Kidney (tissue), 14 donors: ENCODE results near the gene ADA. TPM values are rescaled to one million over a fixed set of nuclear protein-coding genes. Genes with fewer than 3 reads are reported as not detected.
A peak's percentile ranks its signal among the peaks of the same experiment; 100 is the strongest.

Source experiments
- DNase-seq, 5 donors: peaks; one replicate each; pipeline ENCODE4 v3.0.0-alpha.2; 2013 to 2020
- FAIRE-seq: peaks from 2 replicates; lab custom pipeline; 2012; peaks lifted over from hg19 to GRCh38; lab: Jason Lieb, UNC
- H3K27ac ChIP-seq, 2 donors: one replicate each; pipeline ENCODE4 v1.7.0; 2013; ENCODE audit warnings: low read depth in 2 of 2, low read length in 2 of 2, inconsistent platforms in 1 of 2
- H3K27me3 ChIP-seq: one replicate; pipeline ENCODE4 v1.7.1; 2013; ENCODE audit warnings: low read length, inconsistent platforms; ENCODE audit not compliant: control insufficient read depth, insufficient read depth
- H3K36me3 ChIP-seq, 3 donors: one replicate each; pipeline versions ENCODE4 v1.7.0 to v1.7.1; 2013; ENCODE audit warnings: low read length in 3 of 3, control low read depth in 1 of 3, inconsistent platforms in 1 of 3; ENCODE audit not compliant: insufficient read depth in 3 of 3, control insufficient read depth in 2 of 3
- H3K4me1 ChIP-seq, 3 donors: one replicate each; pipeline versions ENCODE4 v1.7.0 to v1.7.1; 2013; ENCODE audit warnings: low read length in 3 of 3, inconsistent platforms in 1 of 3, low read depth in 1 of 3; ENCODE audit not compliant: control insufficient read depth in 2 of 3, insufficient read depth in 2 of 3
- H3K4me3 ChIP-seq, 3 donors: one replicate each; pipeline versions ENCODE4 v1.7.0 to v1.8.1; 2013; ENCODE audit warnings: low read length in 3 of 3, control low read depth in 1 of 3, inconsistent platforms in 1 of 3
- H3K9ac ChIP-seq, 3 donors: one replicate each; pipeline versions ENCODE4 v1.7.0 to v1.7.1; 2013; ENCODE audit warnings: low read length in 3 of 3, control low read depth in 1 of 3, inconsistent platforms in 1 of 3
- H3K9me3 ChIP-seq, 3 donors: one replicate each; pipeline versions ENCODE4 v1.7.0 to v1.7.1; 2013; ENCODE audit warnings: low read length in 3 of 3, control low read depth in 1 of 3, inconsistent platforms in 1 of 3; ENCODE audit not compliant: control insufficient read depth in 2 of 3, insufficient read depth in 1 of 3
- intact Hi-C: fragments of 100-400 bp; cut with DNase I; formaldehyde crosslinking; loops from one replicate; pipeline ENCODE4 v1.11.1; 2022
- polyA plus RNA-seq: library from polyadenylated mRNA; stranded (reverse); fragments of 350-450 nt; fragmentation: Illumina TruSeq; extraction: RNeasy Lipid Tissue Mini Kit (QIAGEN cat#74804); gene quantifications from one replicate; pipeline ENCODE4 v1.2.3, GENCODE V29; 2014; ENCODE audit warnings: low read depth, low replicate concordance; ENCODE audit not compliant: insufficient read depth
- total RNA-seq: library from RNA; stranded (reverse); fragmentation: NEBNext Ultra II Directional; extraction: Animal tissue kit (Norgen Biotek cat#: 25700); gene quantifications from one replicate; pipeline ENCODE4 v1.2.1, GENCODE V29; 2021
- TF ChIP-seq, protein P1 (sequence below): IDR thresholded peaks from 3 replicates; pipeline ENCODE4 v1.5.1; 2012; ENCODE audit warnings: mild to moderate bottlenecking, moderate library complexity, borderline replicate concordance; ENCODE audit not compliant: insufficient read depth; ENCODE audit errors: extremely low read depth
- donor health status: control.
- donor health status: control.
- donor health status: control.
- donor health status: control.
- donor health status: control.
- donor health status: DM: yes; HTN: yes; CAD: no.
- donor health status: Normal renal cell carcinoma (clear cell type).

Gene ADA
- total and polyA plus RNA-seq, 2 donors from 2014 or later: 3.1 to 6.5 TPM

DNA sequence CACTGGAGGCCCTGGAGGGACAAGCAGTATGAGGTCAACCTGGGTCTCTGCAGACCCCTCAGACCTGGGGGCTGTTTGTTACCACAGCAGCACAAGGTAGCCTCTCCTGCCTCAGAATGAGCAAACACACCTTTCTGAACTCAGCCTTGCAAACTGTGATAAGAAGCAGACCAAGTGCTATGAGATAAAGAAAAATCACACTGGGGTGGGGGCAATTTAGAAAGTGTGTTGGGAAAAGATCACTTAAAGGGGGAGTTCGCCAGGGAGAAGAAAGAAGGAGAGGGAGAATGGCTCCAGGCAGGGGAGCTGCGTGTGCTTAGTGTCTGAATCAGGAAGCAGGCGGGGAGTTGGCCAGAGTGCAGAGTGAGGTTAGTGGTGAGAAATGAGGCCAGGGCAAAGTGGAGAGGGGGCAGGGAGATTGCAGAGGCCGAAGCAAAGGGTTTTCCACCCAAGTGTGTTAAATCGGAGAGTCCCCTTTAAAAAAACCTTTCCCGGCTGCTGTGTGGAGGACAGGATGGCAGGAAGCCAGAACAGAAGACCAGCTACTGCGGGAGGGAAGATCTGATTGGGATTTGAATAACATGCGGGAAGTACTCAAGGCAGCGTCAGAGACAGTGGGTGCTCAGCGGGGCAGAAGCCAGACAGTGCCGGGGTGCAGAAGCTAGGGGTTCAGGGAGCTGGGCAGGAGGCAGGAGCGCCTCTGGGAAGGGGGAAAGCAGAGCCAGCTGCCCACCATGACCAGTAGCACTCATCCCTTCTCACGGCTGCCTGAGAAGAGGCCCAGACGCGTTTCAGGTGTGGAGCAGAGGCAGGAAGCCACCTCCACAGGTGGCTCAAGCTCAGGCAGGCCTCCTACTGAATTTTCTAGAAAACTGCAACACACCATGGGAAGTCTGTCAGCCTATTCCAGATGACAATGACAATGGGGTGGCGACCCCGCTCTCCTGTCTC lies 9.0 kb downstream of the ADA start:
- Histone ChIP-seq H3K4me3 (peak overlapping the region in 2 of 3 donors; percentile 9 to 45), H3K36me3 (no peaks in the 10 kb centered on the region), H3K9me3 (no peaks in the 10 kb centered on the region), H3K27me3 (no peaks in the 10 kb centered on the region), H3K9ac (peak overlapping the region in 1 of 3 donors; percentile 41), H3K4me1 (peaks cover 0 to 22% (median 12%) of the 10 kb centered on the region in 3 donors), H3K27ac (peak overlapping the region; percentile 62 to 77)
- TF ChIP-seq, protein P1, sequence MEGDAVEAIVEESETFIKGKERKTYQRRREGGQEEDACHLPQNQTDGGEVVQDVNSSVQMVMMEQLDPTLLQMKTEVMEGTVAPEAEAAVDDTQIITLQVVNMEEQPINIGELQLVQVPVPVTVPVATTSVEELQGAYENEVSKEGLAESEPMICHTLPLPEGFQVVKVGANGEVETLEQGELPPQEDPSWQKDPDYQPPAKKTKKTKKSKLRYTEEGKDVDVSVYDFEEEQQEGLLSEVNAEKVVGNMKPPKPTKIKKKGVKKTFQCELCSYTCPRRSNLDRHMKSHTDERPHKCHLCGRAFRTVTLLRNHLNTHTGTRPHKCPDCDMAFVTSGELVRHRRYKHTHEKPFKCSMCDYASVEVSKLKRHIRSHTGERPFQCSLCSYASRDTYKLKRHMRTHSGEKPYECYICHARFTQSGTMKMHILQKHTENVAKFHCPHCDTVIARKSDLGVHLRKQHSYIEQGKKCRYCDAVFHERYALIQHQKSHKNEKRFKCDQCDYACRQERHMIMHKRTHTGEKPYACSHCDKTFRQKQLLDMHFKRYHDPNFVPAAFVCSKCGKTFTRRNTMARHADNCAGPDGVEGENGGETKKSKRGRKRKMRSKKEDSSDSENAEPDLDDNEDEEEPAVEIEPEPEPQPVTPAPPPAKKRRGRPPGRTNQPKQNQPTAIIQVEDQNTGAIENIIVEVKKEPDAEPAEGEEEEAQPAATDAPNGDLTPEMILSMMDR: no peak
- FAIRE-seq (no peak), DNase-seq (peak; percentile 52 to 93 (median 77))
- intact Hi-C loops: no loop called here

DNA sequence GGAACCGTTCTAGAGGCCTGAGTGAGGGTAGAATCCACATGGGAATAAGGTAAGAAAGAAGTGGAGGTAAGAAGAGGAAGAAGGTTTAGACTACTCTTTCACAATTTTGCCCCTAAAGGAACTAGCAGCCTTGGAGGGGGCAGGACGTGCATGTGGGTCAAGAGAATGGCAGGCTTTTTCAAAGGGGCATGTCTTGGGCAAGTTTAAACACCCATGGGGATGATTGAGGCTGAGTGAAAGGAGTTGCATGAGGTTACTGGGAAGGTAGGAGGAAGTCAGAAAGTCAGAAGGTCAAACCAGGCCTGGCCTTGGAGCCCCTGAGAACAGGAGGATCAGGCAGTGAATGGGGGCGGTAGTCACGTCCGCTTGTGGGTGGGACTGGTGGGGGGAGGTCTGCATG lies 10.2 kb downstream of the ADA start:
- FAIRE-seq (no peak), DNase-seq (no peak)
- H3K9me3 ChIP-seq: no peaks in the 10 kb centered on the region
- H3K27ac ChIP-seq: no peak overlapping the region
- no peaks in the 10 kb centered on the region for H3K27me3 ChIP-seq
- no peaks in the 10 kb centered on the region for H3K36me3 ChIP-seq
- H3K4me1 ChIP-seq: peaks cover 0 to 18% (median 12%) of the 10 kb centered on the region in 3 donors
- TF ChIP-seq, protein P1: no peak
- no peak overlapping the region for H3K9ac ChIP-seq
- H3K4me3 ChIP-seq: no peak overlapping the region
- intact Hi-C loops: no loop called here

DNA sequence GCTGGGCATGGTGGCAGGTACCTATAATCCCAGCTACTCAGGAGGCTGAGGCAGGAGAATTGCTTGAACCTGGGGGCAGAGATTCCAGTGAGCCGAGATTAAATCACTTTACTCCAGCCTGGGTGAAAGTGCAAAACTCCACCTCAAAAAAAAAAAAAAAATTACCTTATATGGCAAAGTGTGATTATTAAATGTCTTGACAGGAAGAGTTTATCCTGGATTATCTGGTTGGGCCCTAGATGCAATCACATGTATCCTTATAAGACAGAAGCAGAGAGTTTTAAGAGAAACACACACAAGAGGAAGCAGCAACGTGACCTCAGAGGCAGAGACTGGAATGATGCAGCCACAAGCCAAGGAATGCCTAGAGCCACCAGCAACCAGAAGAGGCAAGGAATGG lies 11.0 kb downstream of the ADA start:
- Histone ChIP-seq H3K4me1 (peaks cover 0 to 12% (median 12%) of the 10 kb centered on the region in 3 donors), H3K9me3 (no peaks in the 10 kb centered on the region), H3K27me3 (no peaks in the 10 kb centered on the region), H3K36me3 (no peaks in the 10 kb centered on the region), H3K4me3 (no peak overlapping the region), H3K9ac (no peak overlapping the region), H3K27ac (no peak overlapping the region)
- intact Hi-C loops: no loop called here
- TF ChIP-seq, protein P1: no peak
- FAIRE-seq (no peak), DNase-seq (no peak)
